ENCODE measurements around the gene PCA3.
"Not testable (repeated sequence)": the region's sequence is repeated elsewhere in the genome, so short reads cannot be mapped to it uniquely, and the experiment has no call there.

PCA3 gene

DNA sequence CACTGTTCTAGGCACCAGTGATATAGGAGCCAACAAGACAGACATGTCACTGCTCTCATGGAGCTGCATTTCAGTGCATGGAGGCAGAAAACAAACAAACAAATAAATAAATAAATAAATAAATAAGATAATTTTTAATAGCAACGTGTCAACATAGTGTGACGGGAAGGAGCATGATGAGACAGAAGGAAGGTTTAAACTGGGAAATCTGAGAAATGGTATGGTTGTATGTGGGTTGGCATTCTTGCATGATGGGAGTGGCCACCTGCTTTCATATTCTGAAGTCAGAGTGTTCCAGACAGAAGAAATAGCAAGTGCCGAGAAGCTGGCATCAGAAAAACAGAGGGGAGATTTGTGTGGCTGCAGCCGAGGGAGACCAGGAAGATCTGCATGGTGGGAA is at the start of gene PCA3:
Gene PCA3, plus strand, starts transcription at position 301 of the 400 bp plus-strand sequence.
- no peak for DNase-seq

DNA sequence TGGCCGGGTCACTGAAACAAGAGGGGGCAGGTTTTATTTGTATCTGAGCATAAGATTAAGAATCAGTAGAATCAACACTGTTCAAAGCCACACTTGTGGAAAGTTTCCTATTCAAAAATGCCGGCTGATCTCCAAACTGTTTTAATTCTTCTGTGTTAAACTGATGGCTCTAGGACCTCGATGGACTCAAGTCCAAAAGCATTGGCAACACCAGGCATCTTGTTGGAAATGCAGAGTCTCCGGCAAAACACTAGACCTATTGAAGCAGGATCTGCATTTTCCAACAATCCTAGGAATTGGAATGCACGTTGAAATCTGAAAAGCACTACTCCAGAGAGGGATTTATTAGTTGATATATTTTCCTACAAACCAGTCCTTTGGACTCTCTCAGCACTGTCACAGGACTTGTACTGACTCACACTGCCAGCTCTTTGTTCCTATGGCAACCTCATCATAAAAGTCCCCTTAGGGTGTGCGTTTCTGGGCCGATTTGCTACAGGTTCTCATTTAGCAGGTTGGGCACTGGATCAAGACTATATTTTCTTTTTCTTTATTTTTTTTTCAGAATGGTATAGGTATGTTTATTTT is 48.1 kb upstream of the PCA3 start:
- DNase-seq = no peak

DNA sequence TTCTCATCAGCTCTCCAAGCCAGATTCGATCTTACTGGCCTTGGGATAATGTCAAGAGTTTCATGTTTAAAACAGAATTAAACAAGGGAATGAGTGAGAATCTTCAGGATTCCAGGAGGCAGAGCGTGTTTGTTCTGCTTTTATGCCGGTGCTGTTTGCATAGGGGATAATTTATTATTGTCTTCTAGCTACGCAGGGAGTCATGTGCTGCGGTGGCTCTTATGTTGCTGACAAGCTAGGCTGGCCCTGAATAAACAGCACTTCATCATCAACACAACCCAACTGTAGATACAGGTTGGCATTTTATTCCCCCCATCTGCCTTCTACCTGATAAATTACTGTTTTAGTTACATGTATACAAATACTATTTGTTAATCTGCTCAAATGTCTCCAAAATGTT is 47.1 kb upstream of the PCA3 start:
- DNase-seq = no peak

DNA sequence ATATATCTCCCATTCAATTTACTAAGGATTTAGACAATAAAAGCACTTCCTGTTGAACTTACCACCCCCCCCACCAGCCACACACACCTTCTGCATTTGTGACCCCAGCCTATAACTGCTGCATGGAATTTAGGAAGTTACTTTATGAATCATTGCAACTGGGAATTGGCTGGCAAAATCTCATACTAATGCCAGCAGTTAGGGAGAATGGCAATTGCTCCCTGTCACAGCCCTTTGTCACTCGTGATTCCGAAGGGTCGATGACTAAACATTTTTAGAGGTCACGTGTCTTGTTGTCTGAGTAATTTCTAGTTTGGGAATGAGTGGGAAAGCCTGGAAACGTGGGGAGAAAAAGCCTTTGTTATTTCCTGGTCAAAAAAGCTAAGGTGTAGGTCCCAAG is 46.6 kb upstream of the PCA3 start:
- DNase-seq = no peak

DNA sequence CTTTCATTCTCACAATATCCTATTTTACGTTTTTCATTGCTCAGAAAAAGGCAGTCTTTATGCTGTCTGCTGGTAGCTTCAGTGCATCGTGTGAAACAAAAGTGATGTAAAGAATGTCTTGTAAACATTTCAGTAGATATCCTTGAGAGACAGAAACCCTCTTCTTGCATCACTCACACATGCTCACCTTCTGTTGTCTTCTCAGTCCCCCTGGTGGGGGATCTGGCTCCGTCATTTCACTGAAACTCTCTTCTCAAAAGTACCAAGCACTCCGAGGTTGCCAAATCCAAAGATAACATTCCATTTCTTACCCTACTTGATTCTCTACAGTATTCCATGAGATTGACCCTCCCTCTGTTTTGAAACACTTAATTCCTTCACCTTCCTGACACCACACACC is 46.1 kb upstream of the PCA3 start:
- DNase-seq = no peak

DNA sequence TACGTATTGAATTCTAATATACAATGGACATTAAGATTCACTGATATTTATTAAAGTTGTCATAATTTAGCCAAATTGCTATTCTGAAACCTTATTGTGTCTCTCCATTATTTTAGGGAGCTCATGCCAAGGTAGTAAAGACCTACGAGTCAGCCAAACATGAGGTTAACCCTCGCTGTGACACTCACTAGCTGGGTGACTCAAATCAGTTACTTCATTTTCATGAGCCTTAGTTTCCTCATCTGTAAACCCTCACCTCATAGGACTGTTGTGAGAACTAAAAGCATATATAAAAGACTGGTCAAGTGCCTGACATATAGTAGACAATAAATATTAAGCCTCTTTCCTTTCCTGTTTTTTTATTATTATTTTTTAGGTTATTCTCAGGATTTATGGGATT is 44.0 kb upstream of the PCA3 start:
- no peak for DNase-seq

DNA sequence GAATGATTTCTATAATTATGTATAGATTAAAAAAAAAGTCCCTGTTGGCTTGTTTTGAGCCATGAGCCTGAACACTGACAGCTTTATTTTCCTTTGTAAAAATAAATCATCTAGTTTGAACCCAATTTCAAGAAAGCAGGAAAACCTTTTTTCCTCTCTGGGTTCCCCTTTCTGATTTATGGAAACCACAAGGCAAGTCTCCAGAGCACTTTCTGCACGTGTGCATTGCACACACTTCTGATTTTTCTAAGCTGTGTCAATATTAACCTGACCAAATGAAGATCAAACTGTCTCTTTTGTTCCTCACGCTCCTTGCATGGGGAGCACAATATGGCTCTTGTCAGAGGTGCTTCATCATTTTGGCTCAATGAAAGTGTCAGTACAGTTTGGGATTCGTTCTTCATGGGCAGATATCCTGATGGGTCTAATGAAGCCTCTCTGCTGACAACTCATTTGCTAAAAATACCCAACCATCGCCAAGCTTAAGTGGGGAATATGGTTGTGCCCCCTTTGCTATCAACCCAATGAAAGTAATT is 39.2 kb upstream of the PCA3 start:
- no peak for DNase-seq

DNA sequence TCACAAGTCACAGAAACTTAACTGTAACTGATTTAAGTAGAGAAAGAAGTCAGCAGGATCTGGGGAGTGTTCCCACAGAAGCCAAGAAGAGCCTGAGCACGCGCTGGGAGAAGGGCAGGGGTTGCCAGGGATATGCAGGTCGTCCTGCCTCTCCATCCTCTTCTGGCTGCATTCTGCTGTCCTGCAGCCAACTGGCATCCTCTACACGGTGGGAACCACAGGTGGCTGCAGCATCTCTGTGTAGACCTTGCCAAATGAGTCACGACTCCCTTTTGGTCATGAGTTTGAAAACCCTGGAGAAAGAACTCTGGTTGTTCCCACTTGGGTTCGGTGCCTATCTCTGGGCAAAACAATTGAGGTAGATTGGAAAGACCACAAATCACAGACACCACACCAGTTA is 38.4 kb upstream of the PCA3 start:
- DNase-seq = no peak

DNA sequence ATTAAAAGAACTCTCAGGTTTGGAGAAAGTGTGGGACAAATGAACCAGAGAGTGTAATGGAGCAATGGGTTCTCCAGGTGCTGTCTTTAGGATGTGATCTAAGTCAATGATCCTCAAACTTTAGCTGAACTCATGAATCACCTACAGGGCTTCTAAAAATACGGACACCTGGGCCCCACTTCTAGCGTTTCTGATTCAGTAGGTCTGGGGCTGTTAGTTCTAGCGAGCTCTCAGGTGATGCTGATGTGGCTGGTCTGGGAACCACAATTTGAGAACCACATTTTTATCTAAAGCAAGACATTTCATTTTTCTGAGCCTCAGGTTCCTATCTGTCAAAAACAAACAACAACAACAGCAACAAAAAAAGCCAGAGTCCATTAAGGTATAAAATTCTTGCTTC is 35.1 kb upstream of the PCA3 start:
- DNase-seq = no peak

DNA sequence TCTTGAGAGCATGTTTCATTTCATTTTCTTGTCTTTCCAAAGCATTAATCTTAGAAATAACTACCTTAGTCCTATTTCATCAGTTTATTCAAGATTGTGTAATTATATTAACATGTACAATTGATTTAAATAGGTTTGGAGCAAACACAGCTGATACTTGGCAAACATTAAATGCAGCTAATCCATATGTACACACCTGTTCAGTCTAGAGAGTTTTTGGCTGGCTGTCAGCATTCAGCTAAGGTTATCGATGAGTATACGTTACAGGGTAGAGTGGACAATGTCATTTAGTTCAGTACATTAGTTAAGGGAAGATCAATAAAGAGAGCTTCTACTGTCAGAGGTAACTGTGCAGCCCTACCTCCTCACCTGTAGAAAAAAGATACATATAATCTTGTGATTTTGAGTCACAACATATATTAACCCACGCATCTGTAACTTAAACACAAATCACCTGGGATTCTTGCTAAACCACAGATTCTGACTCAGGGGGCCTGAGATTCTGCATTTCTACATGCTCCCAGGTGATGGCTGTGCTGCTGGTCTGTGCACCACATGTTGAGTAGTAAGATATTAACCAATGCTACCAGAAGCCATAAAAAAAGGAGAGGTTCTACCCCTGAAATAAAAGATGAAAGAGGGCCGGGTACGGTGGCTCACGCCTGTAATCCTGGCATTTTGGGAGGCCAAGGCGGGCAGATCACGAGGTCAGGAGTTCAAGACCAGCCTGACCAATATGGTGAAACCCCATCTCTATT is 34.1 kb upstream of the PCA3 start:
- no peak for DNase-seq

DNA sequence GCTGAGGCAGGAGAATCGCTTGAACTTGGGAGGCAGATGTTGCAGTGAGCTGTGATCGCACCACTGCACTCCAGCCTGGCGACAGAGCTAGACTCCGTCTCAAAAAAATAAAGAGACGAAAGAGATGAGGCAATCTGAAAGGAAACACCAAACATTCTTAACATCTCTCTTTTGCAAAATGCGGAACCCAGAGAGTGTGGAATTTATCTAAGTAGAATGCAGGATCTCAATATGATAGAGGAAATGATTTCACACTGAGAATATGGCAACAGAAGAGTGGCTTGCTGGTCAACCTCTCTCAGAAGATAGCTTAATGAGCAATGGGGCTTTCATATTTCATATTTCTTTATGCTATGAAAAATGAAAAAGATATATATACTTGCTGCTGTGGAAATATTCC is 33.4 kb upstream of the PCA3 start:
- no peak for DNase-seq

DNA sequence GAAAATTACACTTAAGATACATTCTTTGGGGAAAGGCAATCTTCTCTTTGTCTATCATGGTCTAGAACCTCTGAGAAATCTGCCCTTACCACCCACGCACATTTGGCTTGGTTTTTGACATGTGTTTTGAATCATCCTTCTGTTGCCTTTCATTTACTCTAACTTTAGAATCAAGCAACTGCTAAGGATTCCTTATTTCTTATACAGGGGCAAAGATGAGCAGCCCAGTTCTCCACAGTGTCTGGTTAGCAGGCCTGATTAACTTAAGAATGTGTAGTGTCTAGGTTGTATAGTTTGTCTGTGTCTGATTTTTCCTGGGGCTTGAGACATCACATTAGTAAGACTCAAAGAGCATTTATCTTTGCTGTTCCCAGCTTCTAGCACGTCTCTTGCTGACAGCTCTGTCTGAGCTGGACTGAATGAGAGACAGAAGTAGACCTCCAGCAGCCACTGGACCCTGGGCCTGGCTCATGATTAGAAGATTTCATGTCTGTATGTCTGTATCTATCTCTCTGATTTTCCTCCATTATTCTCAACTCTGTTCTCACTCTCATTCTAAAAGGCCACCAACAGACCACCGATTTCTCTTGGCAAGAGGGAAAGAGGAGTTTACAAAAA is 31.8 kb upstream of the PCA3 start:
- no peak for DNase-seq

DNA sequence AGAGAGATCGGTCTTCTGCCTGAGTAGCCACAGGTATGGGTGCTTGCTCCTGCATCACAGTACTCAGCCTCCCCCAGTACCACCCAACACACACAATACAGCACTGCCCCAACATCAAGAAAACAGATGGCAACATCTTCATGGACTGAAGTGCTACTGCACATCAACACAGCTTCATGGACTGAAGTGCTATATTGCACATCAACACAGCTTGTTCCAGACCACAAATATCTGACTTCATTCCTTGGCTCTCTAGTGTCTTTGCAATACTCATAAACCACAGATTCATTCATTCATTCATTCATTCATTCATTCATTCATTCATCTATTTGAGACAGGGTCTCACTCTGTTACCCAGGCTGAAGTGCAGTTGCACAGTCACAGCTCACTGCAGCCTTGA is 31.1 kb upstream of the PCA3 start:
- no peak for DNase-seq

DNA sequence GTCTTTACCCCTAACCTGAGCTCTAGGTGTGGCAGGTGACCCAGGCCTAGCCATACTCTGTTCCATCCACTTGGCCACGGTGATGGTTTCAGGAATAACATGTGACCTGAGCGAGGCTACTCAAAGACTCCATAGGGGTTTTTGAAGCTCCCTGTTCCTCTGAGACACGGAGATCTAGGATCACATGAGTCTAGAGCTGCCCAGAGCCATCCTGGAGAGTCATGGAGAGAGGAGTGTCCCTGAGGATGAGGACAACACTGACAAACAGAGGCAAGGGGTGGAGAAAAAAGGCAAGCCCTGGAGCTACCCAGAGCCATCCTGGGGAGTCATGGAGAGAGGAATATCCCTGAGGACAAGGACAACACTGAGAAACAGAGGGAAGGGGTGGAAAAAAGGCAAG is 29.5 kb upstream of the PCA3 start:
- DNase-seq = no peak

DNA sequence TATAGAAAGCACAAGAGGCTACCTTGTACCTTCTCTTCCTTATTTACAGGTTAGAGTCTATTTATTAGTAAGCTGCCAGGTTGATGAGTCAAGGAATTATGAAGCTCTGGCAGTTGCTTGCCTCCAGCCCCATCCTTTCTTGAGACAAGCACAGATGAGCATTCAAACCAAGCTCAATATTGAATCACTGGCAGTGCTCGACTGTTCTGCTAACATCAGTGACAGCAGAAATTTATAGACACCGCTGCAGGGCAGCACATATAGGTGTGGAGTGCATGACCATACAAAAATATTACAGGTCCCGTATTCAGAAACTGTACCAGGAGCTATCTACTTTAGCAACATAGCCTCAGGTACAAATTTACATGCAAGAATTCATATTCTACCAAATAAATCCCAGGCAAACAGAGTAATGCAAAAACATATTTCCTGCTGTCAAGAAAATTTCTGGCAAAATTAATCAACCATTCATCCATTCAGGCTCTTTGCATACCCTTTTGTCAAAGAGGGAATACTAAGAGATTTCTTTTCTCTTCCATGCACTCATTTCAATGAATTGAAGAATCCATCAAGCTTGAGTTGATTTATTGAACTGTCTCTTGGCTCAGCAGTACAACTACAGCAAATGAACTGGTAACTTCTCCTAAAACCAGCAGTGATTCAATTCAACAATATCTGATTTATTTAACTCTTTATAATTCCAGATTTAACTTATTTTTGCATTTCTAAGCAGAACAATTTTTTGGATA is 26.9 kb upstream of the PCA3 start:
- no peak for DNase-seq

DNA sequence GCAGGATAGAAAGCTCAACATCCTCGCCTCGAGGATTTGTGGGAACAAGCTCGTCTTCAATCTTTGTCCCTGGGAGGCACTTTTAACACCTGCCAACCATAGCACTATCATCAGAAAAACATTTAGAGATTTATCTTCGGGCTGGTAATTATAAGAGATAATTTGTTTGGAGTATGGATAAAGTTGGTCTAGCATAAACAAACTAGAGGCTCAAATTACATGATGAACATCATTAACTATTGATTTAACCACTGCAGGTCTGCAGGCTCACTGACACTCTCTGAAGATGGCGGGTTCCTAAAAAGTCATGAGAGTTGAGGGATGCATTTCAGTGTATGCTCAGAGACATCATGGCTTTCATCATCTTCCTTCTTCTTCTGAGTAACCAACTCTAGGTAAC is 25.8 kb upstream of the PCA3 start:
- no peak for DNase-seq

DNA sequence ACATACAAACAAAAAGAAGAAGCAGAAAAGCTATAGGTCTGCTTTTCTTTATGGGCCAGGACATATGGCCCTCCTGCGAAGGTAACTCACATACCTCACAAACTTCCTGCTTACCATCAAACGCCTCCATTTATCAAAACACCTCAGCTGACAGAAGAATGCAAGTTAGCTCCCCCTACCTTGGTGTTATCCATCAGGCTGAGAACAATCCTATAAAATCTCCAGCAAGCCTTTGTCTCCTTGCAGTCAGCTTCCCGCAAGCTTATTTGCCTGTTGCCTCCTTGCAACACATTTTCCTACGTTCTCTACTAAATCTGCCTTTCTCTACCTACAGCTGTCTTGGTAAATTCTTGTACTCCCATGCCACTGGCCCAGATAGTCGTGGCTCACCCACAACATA is 22.7 kb upstream of the PCA3 start:
- DNase-seq = no peak

DNA sequence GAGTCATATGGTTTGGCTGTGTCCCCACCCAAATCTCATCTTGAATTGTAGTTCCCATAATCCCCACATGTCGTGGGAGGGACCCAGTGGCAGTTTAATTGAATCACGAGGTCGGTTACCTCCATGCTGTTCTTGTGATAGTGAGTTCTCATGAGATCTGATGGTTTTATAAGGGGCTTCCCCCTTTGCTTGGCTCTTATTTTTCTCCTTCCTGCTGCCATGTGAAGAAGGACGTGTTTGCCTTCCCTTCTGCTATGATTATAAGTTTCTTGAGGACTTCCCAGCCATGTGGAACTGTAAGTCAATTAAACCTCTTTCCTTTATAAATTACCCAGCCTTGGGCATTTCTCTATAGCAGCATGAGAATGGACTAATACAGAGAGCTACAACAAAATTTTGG is 21.3 kb upstream of the PCA3 start:
- DNase-seq = not testable (repeated sequence)

DNA sequence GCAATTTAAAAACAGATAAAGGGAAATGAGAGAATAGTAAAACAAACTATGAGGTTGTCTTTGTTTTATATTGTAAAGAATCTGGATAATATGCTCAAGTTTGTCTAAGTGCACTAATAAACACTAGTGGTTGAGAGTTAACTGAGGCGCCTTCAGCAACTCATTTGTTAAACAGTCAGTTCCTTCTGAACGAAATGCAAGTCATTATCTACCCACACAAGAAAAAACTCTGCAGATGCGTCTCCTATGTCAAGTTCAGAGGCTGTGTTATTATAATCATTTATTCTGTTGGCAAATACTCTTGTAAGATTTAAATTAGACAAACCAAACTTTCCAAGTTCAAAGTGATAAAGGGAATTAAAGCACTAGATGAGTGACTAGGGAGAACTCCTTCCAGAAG is 20.3 kb upstream of the PCA3 start:
- DNase-seq = no peak

DNA sequence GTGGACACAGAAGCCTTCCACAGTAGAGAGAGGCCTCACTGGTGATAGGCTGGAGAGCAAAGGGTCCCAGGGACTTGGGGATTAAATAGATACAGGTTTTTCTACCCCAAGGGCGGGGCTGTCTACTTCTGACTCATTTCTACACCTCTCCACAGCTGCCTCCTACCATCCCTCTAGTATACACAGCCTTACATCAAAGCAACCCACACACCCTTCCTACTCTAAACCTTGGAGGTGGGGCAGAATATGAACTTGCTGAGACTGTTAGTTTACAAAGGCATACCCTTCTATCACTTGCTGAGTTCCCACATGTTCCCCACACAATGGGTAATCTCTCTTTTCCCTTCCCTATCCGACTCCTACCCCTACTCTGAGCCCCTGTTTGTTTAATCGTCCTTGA is 19.9 kb upstream of the PCA3 start:
- DNase-seq = no peak

DNA sequence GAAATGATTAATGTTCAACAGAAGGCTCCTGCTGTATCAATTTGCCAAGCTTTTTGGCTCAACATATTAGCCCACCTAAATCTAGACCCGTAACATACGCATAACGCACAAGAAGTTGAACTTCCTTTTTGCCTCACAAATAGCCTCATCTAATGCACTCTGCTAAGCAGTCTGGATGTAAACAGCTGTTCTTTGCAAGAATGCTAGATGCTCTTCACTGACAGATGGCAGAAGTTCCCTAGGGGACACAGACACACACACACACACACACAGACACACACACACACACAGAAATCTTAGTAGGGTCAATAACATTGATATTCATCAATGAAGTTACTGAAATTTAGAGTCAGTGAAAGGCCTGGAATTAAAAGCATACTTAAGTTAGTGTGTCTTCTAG is 13.2 kb upstream of the PCA3 start:
- DNase-seq = no peak

DNA sequence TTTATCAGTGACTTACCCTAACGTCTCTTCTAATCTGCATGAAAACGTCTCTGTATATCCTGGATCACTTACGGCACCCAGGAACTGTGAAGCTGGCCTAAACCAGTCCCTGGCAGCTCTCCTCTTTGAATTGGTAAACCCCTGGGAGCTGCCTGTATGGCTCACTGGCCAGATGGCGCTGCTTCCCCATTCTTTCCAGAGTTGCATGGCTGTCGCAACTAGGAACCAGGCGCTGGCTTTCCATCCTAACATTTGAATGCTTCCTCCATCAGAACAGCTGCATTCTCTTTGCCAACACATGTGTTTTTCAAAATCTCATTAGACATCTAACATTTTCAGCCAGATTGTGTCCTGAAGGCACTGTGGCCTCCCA is 8.0 kb upstream of the PCA3 start:
- DNase-seq = no peak

DNA sequence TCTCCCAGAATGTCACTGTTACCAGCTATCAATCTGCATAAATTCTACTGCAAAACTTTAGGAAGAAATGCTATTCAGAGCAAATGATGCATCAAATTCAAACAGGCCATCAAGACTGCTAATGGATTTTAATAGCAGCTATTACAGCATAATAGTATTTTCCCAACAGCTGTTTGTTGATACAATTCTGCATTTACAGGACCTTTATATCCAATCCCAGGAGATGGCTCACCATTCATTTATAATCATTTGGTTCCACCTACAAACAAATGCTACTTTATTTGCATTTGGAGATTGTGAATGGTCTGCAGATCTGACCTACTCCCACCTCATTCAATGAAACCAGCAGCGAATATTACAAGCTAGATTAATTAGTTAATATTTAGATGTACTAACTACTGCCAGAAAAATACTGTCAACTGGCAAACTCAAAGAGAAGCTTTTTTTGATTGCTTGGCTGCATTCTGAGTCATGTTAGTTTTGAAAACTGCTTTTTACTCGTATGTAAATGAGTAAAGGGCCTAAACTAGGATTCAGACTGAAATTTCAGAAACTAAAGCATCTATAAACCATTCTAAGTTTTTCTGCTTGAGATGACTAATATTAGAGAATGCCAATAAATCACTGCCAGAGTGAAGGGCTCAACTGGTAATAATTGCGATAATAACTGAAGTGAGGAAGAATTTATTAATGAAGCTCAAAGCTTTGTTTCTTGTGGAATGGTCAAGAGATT is 7.1 kb upstream of the PCA3 start:
- DNase-seq = no peak

All from activated CD4-positive, alpha-beta T cell treated with anti-CD3 and anti-CD28 coated beads for 48 hours (primary cell).